ENCODE data around the gene TPI1. TPM values are rescaled to one million over a fixed set of nuclear protein-coding genes. Genes with fewer than 3 reads are reported as not detected.
"Not testable (repeated sequence)": the region's sequence is repeated elsewhere in the genome, so short reads cannot be mapped to it uniquely, and the experiment has no call there.

Gene TPI1
- total RNA-seq, 1 experiment from 2014 or later = 1,259 TPM

GRCh38 chr12:6863586-6864321, 3.6 kb upstream of the TPI1 start:
- BruUV-seq (replicated peaks) = no TSS peak
- CTCF ChIA-PET = no interaction called here
- POLR2A ChIA-PET (ENCODE audit: unreplicated experiment) = no interaction called here
- no peak overlapping the region for H3K4me3 ChIP-seq (ENCODE audit: low read length)
- H3K9ac ChIP-seq (ENCODE audit: low read length) = no peak overlapping the region
- intact Hi-C loops (cut with micrococcal nuclease) = no loop called here
- no peak overlapping the region for H3K4me2 ChIP-seq (ENCODE audit: low read length)
- DNase-seq = no peak
- H2AFZ ChIP-seq (ENCODE audit: low read length) = no peak overlapping the region
- H3K79me2 ChIP-seq (ENCODE audit: low read length) = peaks cover 15% of the 10 kb centered on the region
- no peaks in the 10 kb centered on the region for H3K27me3 ChIP-seq (ENCODE audit: low read length)
- ATAC-seq = no peak
- peaks cover 15% of the 10 kb centered on the region for H3K36me3 ChIP-seq (ENCODE audit: low read depth, low read length)
- peaks cover 8% of the 10 kb centered on the region for H4K20me1 ChIP-seq (ENCODE audit: low read length)
- no peaks in the 10 kb centered on the region for H3F3A ChIP-seq (ENCODE audit: low read length, unreplicated experiment)
- H3K27ac ChIP-seq (ENCODE audit: low read length) = no peak overlapping the region
- TF ChIP-seq CTCF (conservative IDR thresholded peaks at IDR 0.05; ENCODE audit: low read depth, low read length) = no peak
- TF ChIP-seq EZH2 (IDR thresholded peaks at IDR 0.05; ENCODE audit: low read length, unreplicated experiment) = no peak
- no peak for TF ChIP-seq EZH2phosphoT487 (IDR thresholded peaks at IDR 0.05; ENCODE audit: borderline replicate concordance, low read length)
- H3K9me2 ChIP-seq (replicated peaks; ENCODE audit: low read length) = no peaks in the 10 kb centered on the region
- peaks cover 9% of the 10 kb centered on the region for H3K4me1 ChIP-seq (ENCODE audit: insufficient read depth, low read length)
- H3K9me3 ChIP-seq (ENCODE audit: low read length) = no peaks in the 10 kb centered on the region

GRCh38 chr12:6865307-6865706, 2.0 kb upstream of the TPI1 start:
- H3K79me2 ChIP-seq (ENCODE audit: low read length) = peaks cover 28% of the 10 kb centered on the region
- H3K9ac ChIP-seq (ENCODE audit: low read length); POLR2A ChIA-PET (ENCODE audit: unreplicated experiment); H2AFZ ChIP-seq (ENCODE audit: low read length); DNase-seq; BruUV-seq (replicated peaks); H3K4me3 ChIP-seq (ENCODE audit: low read length); ATAC-seq; H3K9me3 ChIP-seq (ENCODE audit: low read length); H3F3A ChIP-seq (ENCODE audit: low read length, unreplicated experiment); H3K4me2 ChIP-seq (ENCODE audit: low read length); CTCF ChIA-PET; H3K9me2 ChIP-seq (replicated peaks; ENCODE audit: low read length); H3K27ac ChIP-seq (ENCODE audit: low read length); H3K27me3 ChIP-seq (ENCODE audit: low read length): not testable (repeated sequence)
- intact Hi-C loops (cut with micrococcal nuclease) = loop anchor here (5.0 kb wide), 1 partner anchor 62 kb away; the partner anchor contains the start of gene ATN1
- peaks cover 22% of the 10 kb centered on the region for H3K4me1 ChIP-seq (ENCODE audit: insufficient read depth, low read length)
- H4K20me1 ChIP-seq (ENCODE audit: low read length) = peaks cover 21% of the 10 kb centered on the region
- peaks cover 27% of the 10 kb centered on the region for H3K36me3 ChIP-seq (ENCODE audit: low read depth, low read length)

- TF ChIP-seq EZH2 (IDR thresholded peaks at IDR 0.05; ENCODE audit: low read length, unreplicated experiment) (no peak), EZH2phosphoT487 (IDR thresholded peaks at IDR 0.05; ENCODE audit: borderline replicate concordance, low read length) (no peak), CTCF (conservative IDR thresholded peaks at IDR 0.05; ENCODE audit: low read depth, low read length) (no peak)
- CTCF ChIA-PET = no interaction called here
- H3K79me2 ChIP-seq (ENCODE audit: low read length) = peaks cover 28% of the 10 kb centered on the region
- intact Hi-C loops (cut with micrococcal nuclease) = loop anchor here (5.0 kb wide), 1 partner anchor 61 kb away; the partner anchor contains the start of gene ATN1
- peak overlapping the region; percentile 98 for H3K4me2 ChIP-seq (ENCODE audit: low read length)
- ATAC-seq (no peak), DNase-seq (no peak)
- no peaks in the 10 kb centered on the region for H3K9me2 ChIP-seq (replicated peaks; ENCODE audit: low read length)
- POLR2A ChIA-PET (ENCODE audit: unreplicated experiment) = interaction anchor here (0.5 kb wide), 2 partner anchors 7 to 231 kb away, joined by 3 to 16 read pairs; partner anchors contain the start of gene LPAR5
- H3K9me3 ChIP-seq (ENCODE audit: low read length) = no peaks in the 10 kb centered on the region
- no peaks in the 10 kb centered on the region for H3F3A ChIP-seq (ENCODE audit: low read length, unreplicated experiment)
- H3K27me3 ChIP-seq (ENCODE audit: low read length) = no peaks in the 10 kb centered on the region
- peaks cover 28% of the 10 kb centered on the region for H3K36me3 ChIP-seq (ENCODE audit: low read depth, low read length)
- no TSS peak for BruUV-seq (replicated peaks)
- H3K9ac ChIP-seq (ENCODE audit: low read length) = 0 out of 2 replicates have a peak overlapping the region, but pooled peaks have one; percentile 20
- H3K4me3 ChIP-seq (ENCODE audit: low read length) = peak overlapping the region; percentile 73
- H3K4me1 ChIP-seq (ENCODE audit: insufficient read depth, low read length) = peaks cover 30% of the 10 kb centered on the region
- H2AFZ ChIP-seq (ENCODE audit: low read length) = peak overlapping the region; percentile 86
- H3K27ac ChIP-seq (ENCODE audit: low read length) = 0 out of 2 replicates have a peak overlapping the region, but pooled peaks have one; percentile 9
- peaks cover 23% of the 10 kb centered on the region for H4K20me1 ChIP-seq (ENCODE audit: low read length)
Measured at GRCh38 chr12:6866163-6866919, 990 bp upstream of the TPI1 start.
